ENCODE results near the gene GPRC5D.

The GPRC5D gene

GRCh38 chr12:12952036-12952435, at the start of gene GPRC5D:
Gene GPRC5D (minus strand): TSS chr12:12952170. CDS start chr12:12950384, 1,786 bp downstream.
- TF ChIP-seq, protein P1, sequence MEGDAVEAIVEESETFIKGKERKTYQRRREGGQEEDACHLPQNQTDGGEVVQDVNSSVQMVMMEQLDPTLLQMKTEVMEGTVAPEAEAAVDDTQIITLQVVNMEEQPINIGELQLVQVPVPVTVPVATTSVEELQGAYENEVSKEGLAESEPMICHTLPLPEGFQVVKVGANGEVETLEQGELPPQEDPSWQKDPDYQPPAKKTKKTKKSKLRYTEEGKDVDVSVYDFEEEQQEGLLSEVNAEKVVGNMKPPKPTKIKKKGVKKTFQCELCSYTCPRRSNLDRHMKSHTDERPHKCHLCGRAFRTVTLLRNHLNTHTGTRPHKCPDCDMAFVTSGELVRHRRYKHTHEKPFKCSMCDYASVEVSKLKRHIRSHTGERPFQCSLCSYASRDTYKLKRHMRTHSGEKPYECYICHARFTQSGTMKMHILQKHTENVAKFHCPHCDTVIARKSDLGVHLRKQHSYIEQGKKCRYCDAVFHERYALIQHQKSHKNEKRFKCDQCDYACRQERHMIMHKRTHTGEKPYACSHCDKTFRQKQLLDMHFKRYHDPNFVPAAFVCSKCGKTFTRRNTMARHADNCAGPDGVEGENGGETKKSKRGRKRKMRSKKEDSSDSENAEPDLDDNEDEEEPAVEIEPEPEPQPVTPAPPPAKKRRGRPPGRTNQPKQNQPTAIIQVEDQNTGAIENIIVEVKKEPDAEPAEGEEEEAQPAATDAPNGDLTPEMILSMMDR (IDR thresholded peaks at IDR 0.05): no peak

DNA sequence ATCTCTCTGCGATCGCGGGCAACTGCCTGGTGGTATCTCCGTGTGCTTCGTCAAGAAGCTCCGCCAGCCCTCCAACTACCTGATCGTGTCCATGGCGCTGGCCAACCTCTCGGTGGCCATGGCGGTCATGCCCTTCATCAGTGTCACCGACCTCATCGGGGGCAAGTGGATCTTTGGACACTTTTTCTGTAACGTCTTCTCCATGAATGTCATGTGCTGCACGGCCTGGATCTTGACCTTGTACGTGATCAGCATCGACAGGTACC, 49.7 kb upstream of the GPRC5D start:
- TF ChIP-seq, protein P1 (IDR thresholded peaks at IDR 0.05): no peak

DNA sequence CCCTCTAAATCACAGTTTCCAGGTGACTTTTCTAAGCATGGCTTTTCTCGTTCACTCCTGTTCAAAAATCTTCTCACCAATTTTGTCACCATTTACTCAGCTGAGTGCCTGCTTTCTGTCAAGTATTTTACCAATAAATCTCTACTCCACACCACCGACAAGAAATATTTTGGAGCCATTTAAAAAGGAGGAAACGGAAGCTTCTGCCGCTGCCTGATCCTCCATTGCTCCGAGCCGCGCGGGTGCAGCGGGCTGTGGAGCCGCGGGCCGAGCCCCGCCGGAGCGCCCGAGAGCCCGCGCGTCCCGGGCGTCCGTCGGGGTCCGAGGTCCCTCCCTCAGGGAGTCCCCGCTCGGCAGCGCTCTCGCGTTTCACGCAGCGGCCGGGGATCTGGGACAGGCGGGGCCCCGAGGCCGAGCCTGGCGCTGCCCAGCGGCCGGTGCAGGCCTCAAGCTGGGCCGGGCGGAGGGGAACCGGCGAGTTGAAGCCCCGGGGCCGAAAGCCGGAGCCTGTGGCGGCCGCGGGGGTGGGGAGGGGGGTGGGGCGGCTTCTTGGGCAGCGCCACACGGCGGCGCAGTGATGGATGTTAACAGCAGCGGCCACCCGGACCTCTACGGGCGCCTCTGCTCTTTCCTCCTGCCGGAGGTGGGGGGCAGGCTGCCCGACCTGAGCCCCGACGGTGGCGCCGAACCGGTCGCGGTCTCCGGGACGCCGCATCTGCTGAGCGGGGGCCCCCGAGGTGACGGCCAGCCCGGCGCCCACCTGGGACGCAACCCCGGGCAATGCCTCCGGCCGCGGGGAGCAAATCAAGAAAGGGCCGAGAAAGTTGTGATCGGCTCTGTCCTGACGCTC, 49.2 kb upstream of the GPRC5D start:
- TF ChIP-seq, protein P1 (IDR thresholded peaks at IDR 0.05): no peak

- TF ChIP-seq, protein P1 (IDR thresholded peaks at IDR 0.05): no peak
Measured at GRCh38 chr12:13000616-13000924, 48.6 kb upstream of the GPRC5D start.

GRCh38 chr12:12999959-13000615, 48.1 kb upstream of the GPRC5D start, which contains the start of gene HEBP1:
Gene HEBP1 (minus strand): TSS chr12:13000265. CDS start chr12:13000114, 151 bp downstream.
- TF ChIP-seq, protein P1 (IDR thresholded peaks at IDR 0.05): 0 out of 2 replicates have a peak, but pooled peaks have one; percentile 16

- TF ChIP-seq, protein P1 (IDR thresholded peaks at IDR 0.05): no peak; the same call in 1 of the 2 replicates
Measured at GRCh38 chr12:12999271-12999958, 47.4 kb upstream of the GPRC5D start.

- TF ChIP-seq, protein P1 (IDR thresholded peaks at IDR 0.05): no peak
Measured at GRCh38 chr12:12998248-12998647, 46.3 kb upstream of the GPRC5D start.
